NCI-H1417 (cell line): ENCODE results near the gene CDH15.
A peak's percentile ranks its signal among the peaks of the same experiment; 100 is the strongest.
"Not testable (repeated sequence)": the region's sequence is repeated elsewhere in the genome, so short reads cannot be mapped to it uniquely, and the experiment has no call there.

Experiments
- DNase-seq, 3 experiments: peaks; one replicate each; lab custom pipeline; 2025; lab: John Stamatoyannopoulos, UW

Gene CDH15

GRCh38 chr16:89187770-89188392 lies 16.3 kb downstream of the CDH15 start:
- DNase-seq = no peak

- not testable (repeated sequence) for DNase-seq
Observed at GRCh38 chr16:89188471-89189357, 17.2 kb downstream of the CDH15 start.

GRCh38 chr16:89189358-89190025 lies 17.9 kb downstream of the CDH15 start:
- DNase-seq = no peak

GRCh38 chr16:89190150-89190958 lies 18.8 kb downstream of the CDH15 start:
- no peak for DNase-seq

- DNase-seq = no peak
Observed at GRCh38 chr16:89191033-89191900, 19.7 kb downstream of the CDH15 start.

GRCh38 chr16:89191901-89192185 lies 20.3 kb downstream of the CDH15 start:
- DNase-seq = no peak

- peak in 2 of 3 experiments; percentile 54 to 67 for DNase-seq
Observed at GRCh38 chr16:89192186-89192955, 20.8 kb downstream of the CDH15 start.

GRCh38 chr16:89192956-89193575 lies 21.5 kb downstream of the CDH15 start:
- peak in 1 of 3 experiments; percentile 53 for DNase-seq

- DNase-seq = no peak
Observed at GRCh38 chr16:89193576-89194293, 22.2 kb downstream of the CDH15 start.

- DNase-seq = no peak
Observed at GRCh38 chr16:89194340-89195311, 23.1 kb downstream of the CDH15 start.

- no peak for DNase-seq
Observed at GRCh38 chr16:89195521-89196171, 24.1 kb downstream of the CDH15 start.

- DNase-seq = no peak
Observed at GRCh38 chr16:89197033-89197632, 25.6 kb downstream of the CDH15 start.

GRCh38 chr16:89197633-89198416 lies 26.3 kb downstream of the CDH15 start:
- peak in 1 of 3 experiments; percentile 25 for DNase-seq

- no peak for DNase-seq
Observed at GRCh38 chr16:89198417-89199240, 27.1 kb downstream of the CDH15 start.
